ENCODE data around the gene EPHA1. TPM values are rescaled to one million over a fixed set of nuclear protein-coding genes. Genes with fewer than 3 reads are reported as not detected.

Gene EPHA1
- total RNA-seq, 2 experiments from 2014 or later, result 1.0 to 1.3 TPM

DNA sequence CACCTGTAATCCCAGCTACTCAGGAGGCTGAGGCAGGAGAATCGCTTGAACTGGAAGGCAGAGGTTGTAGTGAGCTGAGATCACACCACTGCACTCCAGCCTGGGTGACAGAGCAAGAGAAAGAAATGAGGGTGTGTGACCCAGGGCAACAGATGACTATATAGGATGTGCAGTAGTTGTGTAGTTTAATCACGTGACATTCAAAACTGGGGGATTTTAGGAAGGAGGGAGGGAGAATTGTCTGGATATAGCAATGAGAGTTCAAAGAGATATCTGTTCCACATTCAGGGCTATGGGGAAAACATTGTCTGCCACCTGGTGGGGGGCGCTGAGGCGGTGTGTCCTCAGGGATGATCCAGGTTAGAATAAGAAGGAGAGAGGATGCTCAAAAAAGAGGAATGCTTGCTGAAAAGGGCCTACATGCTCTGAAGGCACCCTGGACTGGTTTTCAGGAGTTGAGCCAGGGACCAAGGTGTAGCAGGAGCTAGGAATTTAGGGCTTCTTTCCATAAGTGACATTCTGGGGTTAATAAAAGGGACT lies 35.3 kb downstream of the EPHA1 start:
- no peaks in the 10 kb centered on the region for H3K27me3 Mint-ChIP-seq (ENCODE audit: low read depth)
- CTCF ChIA-PET, result interaction anchor here (0.7 to 2.2 kb wide), 4 partner anchors 20 to 133 kb away, joined by 3 to 21 read pairs (median 4); no protein-coding TSS in a partner anchor
- H3K27ac Mint-ChIP-seq, result no peak overlapping the region
- DNase-seq, result no peak
- no peak overlapping the region for H3K4me3 Mint-ChIP-seq
- intact Hi-C loops (cut with micrococcal nuclease), result loop anchor here (5.0 to 10.0 kb wide), 2 partner anchors 34 to 1461 kb away; partner anchors contain the start of genes EPHA1 and TPK1
- peaks cover 48% of the 10 kb centered on the region for H3K4me1 Mint-ChIP-seq (ENCODE audit: low read depth)
- no peaks in the 10 kb centered on the region for H3K36me3 Mint-ChIP-seq (ENCODE audit: low read depth)
- H3K9me3 Mint-ChIP-seq, result no peaks in the 10 kb centered on the region

DNA sequence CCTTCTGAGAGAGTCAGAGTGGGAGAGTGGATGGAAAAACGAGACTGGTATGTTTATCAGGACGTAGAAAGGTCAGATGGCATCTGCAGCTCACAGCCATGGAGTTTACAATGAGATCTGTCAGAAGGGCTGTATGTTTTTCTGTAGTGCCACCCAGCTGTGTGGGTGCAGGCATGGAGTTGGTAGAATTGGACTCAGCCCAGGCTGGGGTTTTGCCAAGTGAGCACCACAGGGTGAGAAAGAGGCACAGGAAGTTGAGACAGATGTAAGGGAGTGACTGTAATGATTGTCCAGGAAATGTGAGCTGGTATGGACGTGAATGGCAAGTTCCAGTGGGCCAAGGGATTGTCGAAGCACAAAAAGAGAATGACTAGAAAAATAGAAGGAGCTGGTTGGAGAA lies 36.6 kb downstream of the EPHA1 start:
- H3K4me3 Mint-ChIP-seq, result no peak overlapping the region

DNA sequence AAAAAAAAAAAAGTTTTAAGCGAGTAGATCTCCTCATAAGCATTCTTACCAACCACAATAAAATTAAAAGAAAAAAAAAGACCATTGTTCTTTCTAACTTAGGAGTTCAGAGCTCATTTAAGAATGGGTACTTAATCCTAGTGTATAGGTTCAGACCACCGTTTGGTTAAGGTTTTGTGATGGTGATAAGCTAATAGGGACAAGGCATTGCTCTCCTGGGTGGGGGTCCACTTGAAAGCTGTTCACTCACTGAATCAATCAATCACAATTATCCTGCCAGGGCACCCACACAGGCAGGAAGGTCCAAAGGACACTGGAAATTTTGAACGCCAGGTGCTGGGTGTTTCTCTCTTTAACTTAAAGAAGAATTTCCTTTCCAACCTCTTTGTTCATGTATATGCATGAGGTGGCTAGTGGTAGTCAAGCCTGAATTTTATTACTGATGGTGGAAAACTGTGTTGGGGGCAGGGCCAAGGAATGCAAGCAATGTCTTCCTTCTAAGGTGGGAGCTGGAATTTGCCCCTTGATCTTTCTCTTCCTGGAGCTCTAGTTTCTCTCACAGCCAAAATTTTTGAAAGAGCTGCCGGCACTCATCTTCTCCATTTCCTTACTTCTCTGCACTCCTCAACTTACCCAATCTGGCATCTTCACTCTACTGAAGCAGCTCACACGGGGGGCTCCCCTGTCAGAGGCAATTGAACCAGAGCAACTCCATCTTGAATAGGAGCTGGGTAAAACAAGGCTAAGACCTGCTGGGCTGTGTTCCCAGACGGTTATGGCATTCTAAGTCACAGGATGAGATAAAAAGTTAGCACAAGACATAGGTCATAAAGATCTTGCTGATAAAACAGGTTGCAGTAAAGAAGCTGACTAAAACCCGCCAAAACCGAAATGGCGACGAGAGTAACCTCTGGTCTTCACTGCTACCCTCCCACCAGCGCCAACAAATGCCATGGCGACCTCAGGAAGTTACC lies 38.7 kb downstream of the EPHA1 start:
- Mint-ChIP-seq H3K9me3 (no peaks in the 10 kb centered on the region), H3K4me3 (no peak overlapping the region), H3K27ac (no peak overlapping the region), H3K4me1 (ENCODE audit: low read depth) (peaks cover 25% of the 10 kb centered on the region), H3K27me3 (ENCODE audit: low read depth) (no peaks in the 10 kb centered on the region), H3K36me3 (ENCODE audit: low read depth) (no peaks in the 10 kb centered on the region)
- intact Hi-C loops (cut with micrococcal nuclease), result loop anchor here (5.0 to 10.0 kb wide), 2 partner anchors 37 to 1465 kb away; partner anchors contain the start of genes EPHA1 and TPK1
- CTCF ChIA-PET, result interaction anchor here (0.6 to 2.4 kb wide), 8 partner anchors 9 to 131 kb away, joined by 3 to 12 read pairs (median 4); no protein-coding TSS in a partner anchor
- DNase-seq, result no peak

More for the DNA sequence above, 36.6 kb downstream of the EPHA1 start:
- peak; percentile 90 for DNase-seq
- CTCF ChIA-PET, result interaction anchor here (0.6 to 2.2 kb wide), 12 partner anchors 11 to 132 kb away, joined by 3 to 21 read pairs (median 4); partner anchors contain the start of gene EPHA1
- Mint-ChIP-seq H3K27me3 (ENCODE audit: low read depth) (no peaks in the 10 kb centered on the region), H3K36me3 (ENCODE audit: low read depth) (no peaks in the 10 kb centered on the region), H3K9me3 (no peaks in the 10 kb centered on the region), H3K4me1 (ENCODE audit: low read depth) (peaks cover 41% of the 10 kb centered on the region), H3K27ac (peak overlapping the region; percentile 24)
- intact Hi-C loops (cut with micrococcal nuclease), result loop anchor here (1.0 to 10.0 kb wide), 6 partner anchors 8 to 1463 kb away; partner anchors contain the start of genes CASP2, EPHA1 and TPK1

DNA sequence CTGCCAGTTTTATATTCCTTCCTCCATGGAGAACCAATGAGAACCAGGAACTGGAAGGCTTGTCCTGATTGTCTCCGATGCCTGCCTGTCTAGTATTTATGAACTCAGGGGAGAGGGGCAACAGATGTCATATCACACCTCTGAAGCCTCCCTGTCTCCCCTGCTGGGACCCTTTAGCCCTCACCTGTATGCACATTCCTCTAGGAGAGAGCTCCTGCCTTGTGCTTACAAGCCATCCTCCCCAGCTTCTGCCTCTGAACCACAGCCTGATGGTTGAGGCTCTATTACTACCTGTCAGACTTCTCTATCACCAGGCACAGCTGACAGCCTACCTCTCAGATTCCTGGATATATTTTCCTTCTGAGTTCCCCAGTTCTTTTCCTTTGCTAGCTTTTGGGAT lies 40.3 kb downstream of the EPHA1 start:
- intact Hi-C loops (cut with micrococcal nuclease), result no loop called here
- peaks cover 11% of the 10 kb centered on the region for H3K27me3 Mint-ChIP-seq (ENCODE audit: low read depth)
- no peaks in the 10 kb centered on the region for H3K9me3 Mint-ChIP-seq
- CTCF ChIA-PET, result interaction anchor here (0.8 to 2.4 kb wide), 3 partner anchors 11 to 127 kb away, joined by 3 to 12 read pairs (median 9); no protein-coding TSS in a partner anchor
- H3K36me3 Mint-ChIP-seq (ENCODE audit: low read depth), result no peaks in the 10 kb centered on the region
- no peak overlapping the region for H3K4me3 Mint-ChIP-seq
- peaks cover 15% of the 10 kb centered on the region for H3K4me1 Mint-ChIP-seq (ENCODE audit: low read depth)
- H3K27ac Mint-ChIP-seq, result no peak overlapping the region
- DNase-seq, result no peak

DNA sequence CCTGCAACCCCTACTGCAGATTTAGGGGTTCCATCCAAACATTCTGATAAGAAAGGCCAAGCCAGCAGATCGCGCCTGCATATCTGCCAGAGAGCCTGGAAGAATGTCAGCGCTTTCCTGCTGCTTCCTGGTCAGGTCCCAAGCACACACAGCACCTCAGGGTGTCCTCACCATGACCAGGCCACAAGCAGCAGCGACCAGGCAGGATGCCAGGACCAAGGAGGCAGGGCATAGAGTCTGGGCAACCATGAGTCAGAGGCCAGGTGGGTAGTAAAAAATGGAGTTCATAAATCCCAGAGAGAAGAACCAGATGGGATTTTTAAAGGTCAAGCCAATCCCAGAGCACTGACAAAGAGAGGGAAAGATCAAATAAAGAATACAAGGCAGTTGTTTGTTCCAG lies 40.7 kb downstream of the EPHA1 start:
- intact Hi-C loops (cut with micrococcal nuclease), result no loop called here
- Mint-ChIP-seq H3K9me3 (no peaks in the 10 kb centered on the region), H3K27me3 (ENCODE audit: low read depth) (peaks cover 15% of the 10 kb centered on the region), H3K4me1 (ENCODE audit: low read depth) (peaks cover 14% of the 10 kb centered on the region), H3K36me3 (ENCODE audit: low read depth) (no peaks in the 10 kb centered on the region), H3K27ac (no peak overlapping the region), H3K4me3 (no peak overlapping the region)
- CTCF ChIA-PET, result interaction anchor here (0.8 to 1.8 kb wide), 2 partner anchors 25 to 127 kb away, joined by 3 to 9 read pairs; no protein-coding TSS in a partner anchor
- no peak for DNase-seq

DNA sequence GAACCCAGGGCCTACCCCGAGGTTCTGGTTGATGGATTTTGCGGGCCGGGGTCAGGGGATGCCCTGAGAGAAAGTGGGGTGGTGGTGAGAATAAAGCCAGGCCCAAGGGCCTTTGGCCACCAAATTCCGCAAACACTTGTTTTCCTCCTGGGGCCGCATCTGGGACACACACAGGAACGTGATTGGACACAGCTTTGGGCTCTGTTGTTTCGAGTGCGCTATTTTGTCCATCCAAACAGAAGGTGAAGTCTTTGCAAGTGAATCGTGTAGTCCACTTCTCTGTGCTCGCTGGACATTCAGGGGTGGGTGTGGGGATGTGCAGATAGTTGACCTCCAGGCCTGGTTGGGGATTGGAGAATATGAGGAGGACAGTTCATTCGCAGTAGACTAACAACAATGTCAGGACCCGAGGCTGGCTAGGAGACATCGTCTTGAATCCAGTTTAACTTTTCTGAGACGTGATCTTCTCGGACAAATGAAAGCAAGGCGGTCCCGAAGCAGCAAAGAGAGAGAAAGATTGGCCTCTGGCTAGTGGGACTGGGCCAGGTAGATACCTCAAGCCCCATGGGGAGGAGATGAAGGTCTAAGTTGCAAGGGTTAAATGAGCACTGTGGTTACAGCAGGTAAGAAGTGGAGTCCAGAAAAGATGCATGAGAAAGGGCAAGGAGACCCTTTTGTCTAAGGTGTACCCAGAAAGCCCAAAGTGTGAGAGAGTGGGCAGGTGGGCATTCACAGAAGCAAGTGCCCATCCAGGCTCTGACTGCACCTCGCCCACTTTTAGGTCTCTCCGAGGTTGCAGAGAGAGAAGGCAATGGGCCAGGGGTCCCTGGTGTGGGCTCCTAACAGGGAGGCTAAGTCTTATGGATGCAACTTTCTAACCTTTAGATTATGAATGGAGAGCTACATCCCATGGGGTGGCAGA lies 45.4 kb downstream of the EPHA1 start:
- DNase-seq, result no peak
- Mint-ChIP-seq H3K4me1 (ENCODE audit: low read depth) (peaks cover 4% of the 10 kb centered on the region), H3K4me3 (peak overlapping the region; percentile 67), H3K9me3 (no peaks in the 10 kb centered on the region), H3K36me3 (ENCODE audit: low read depth) (no peaks in the 10 kb centered on the region), H3K27me3 (ENCODE audit: low read depth) (peaks cover 21% of the 10 kb centered on the region), H3K27ac (no peak overlapping the region)
- intact Hi-C loops (cut with micrococcal nuclease), result loop anchor here (1.0 to 2.0 kb wide), 3 partner anchors 9 to 74 kb away; partner anchors contain the start of gene CASP2
- CTCF ChIA-PET, result interaction anchor here (0.6 kb wide), 1 partner anchor 66 kb away, joined by 3 read pairs; no protein-coding TSS in a partner anchor

DNA sequence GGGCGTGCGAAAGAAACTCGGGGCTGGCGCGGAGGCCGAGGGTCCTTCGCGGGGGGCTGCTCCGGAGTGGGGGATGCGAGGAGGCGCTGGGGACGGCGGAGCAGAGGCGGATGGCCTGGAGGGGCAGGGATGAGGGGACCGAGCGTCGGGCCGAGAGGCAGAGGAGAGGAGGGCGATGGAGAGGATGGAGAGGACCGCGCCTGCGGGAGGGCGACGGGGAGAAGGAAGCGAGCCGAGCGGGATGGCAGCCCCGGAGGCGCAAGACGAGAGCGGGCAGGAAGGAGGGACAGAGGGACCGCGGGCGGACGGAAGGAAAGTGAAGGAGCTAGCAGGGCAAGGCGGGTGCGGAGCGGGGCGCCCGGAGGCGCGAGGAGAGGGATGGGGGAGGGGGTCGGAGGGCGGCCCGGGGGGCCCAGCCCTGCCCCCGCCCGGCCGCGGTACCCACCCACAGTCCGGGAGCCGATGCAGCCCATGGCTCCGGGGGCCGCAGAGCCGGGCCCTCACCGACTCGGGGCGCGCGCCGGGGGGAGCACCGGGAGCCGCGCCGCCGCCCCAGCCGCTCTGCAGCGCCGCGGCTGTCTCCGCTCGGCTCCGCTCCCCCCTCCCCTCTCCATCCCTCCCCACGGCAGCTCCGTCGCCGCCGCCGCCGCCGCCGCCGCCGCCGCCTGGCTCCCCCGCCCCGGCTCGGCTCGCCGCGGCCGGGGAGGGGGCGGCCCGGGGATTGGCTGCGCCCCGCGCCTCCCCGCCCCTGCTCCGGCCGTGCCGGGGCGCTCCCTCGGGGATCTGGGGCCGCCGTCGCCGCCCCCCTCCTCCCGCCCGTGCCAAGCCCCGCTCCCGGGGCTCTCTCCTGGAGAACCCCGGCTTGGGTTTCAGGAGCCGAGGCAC lies 46.3 kb downstream of the EPHA1 start, which contains the start of gene FAM131B:
Gene FAM131B (minus strand): TSS at position 583 of the 885 bp plus-strand sequence. CDS start 110 bp downstream, at position 473.
- Mint-ChIP-seq H3K27me3 (ENCODE audit: low read depth) (peaks cover 21% of the 10 kb centered on the region), H3K27ac (no peak within 1 kb of the TSS), H3K4me1 (ENCODE audit: low read depth) (peaks cover 4% of the 10 kb centered on the region), H3K9me3 (no peaks in the 10 kb centered on the region), H3K4me3 (peak within 1 kb of the TSS; percentile 85), H3K36me3 (ENCODE audit: low read depth) (no peaks in the 10 kb centered on the region)
- DNase-seq, result peak; percentile 52
- CTCF ChIA-PET, result interaction anchor here (0.6 kb wide), 1 partner anchor 65 kb away, joined by 3 read pairs; no protein-coding TSS in a partner anchor
- intact Hi-C loops (cut with micrococcal nuclease), result loop anchor here (1.0 to 2.0 kb wide), 3 partner anchors 10 to 74 kb away; partner anchors contain the start of gene CASP2

DNA sequence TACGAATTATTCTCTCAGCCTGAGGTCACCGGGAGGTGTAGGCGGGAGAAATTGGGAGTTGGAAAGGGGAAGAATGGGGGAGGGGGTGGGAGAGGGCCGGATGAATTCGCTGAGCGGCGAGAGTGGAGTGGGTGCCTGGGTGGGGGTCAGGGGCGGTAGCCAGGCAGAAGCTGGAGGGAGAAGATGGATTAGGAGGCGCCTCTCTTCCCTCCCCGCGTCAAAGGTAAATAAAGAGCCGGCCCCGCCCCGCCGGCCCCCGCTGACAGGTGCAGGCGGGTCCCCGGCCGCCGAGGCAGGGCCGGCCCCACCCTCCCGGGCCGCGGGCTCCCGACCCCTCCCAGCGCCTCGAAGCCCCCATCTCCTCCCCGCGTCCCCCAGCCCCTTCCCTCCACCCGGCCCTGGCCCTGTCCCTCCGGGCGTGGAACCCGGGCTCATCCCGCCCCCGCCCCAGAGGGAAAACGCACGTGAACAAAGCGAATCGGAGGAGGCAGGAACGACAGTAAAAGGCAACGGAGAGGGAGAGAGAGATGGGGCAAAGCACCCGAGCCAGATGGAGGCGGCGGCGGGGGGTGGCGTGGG lies 47.0 kb downstream of the EPHA1 start:
- Mint-ChIP-seq H3K4me1 (ENCODE audit: low read depth) (peaks cover 4% of the 10 kb centered on the region), H3K9me3 (no peaks in the 10 kb centered on the region), H3K27ac (no peak overlapping the region), H3K36me3 (ENCODE audit: low read depth) (no peaks in the 10 kb centered on the region), H3K27me3 (ENCODE audit: low read depth) (peaks cover 21% of the 10 kb centered on the region), H3K4me3 (peak overlapping the region; percentile 85)
- CTCF ChIA-PET, result interaction anchor here (0.7 to 1.5 kb wide), 3 partner anchors 11 to 1583 kb away, joined by 3 read pairs; no protein-coding TSS in a partner anchor
- intact Hi-C loops (cut with micrococcal nuclease), result loop anchor here (2.0 kb wide), 2 partner anchors 17 to 73 kb away; partner anchors contain the start of gene CASP2
- DNase-seq, result no peak

DNA sequence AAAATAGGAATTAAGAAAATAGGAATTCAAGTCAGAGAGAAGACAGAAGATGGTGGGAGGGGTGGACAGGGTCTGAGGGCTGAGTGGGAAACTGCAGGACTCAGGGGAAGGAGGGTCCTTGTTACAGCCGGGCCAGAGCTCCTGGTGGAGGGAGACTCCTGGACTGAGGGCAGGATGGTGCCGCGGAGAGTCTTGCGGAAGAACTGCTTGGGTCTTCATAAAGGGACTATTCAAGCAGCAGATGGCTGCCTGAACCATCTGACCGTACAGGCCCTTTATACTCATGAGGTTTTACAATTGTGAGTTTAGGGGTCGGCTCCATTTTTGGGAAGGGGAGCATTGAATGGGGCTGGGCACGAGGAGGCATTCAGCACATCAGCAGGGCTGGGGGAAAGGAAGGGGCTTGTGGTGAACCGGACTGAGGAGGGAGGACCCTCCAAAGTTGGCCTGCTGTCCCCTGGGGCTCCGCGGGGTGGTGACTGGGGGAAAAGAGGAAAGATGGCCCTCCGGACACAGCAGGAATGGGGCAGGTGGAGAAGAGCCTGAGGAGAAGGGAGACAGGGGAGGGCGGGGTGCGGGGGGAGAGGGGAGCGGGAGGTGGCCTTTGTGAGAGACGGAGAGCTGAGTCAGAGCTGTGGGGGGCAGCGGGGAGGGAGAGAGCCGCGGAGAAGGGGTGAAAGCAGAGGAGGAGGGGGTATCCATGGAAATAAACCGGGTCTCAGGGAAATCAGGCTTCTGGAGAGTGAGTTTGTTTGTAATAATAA lies 47.7 kb downstream of the EPHA1 start:
- Mint-ChIP-seq H3K27ac (no peak overlapping the region), H3K4me1 (ENCODE audit: low read depth) (peaks cover 4% of the 10 kb centered on the region), H3K9me3 (no peaks in the 10 kb centered on the region), H3K27me3 (ENCODE audit: low read depth) (peaks cover 21% of the 10 kb centered on the region), H3K36me3 (ENCODE audit: low read depth) (no peaks in the 10 kb centered on the region), H3K4me3 (peak overlapping the region; percentile 52)
- intact Hi-C loops (cut with micrococcal nuclease), result no loop called here
- DNase-seq, result no peak
- CTCF ChIA-PET, result interaction anchor here (0.7 to 1.5 kb wide), 3 partner anchors 11 to 1582 kb away, joined by 3 read pairs; no protein-coding TSS in a partner anchor

All from activated naive CD4-positive, alpha-beta T cell treated with anti-CD3 and anti-CD28 coated beads for 36 hours (primary cell).